Measurements from ENCODE around the gene CFAP77. TPM values are rescaled to one million over a fixed set of nuclear protein-coding genes. Genes with fewer than 3 reads are reported as not detected.

The CFAP77 gene
- total and polyA plus RNA-seq, 2 of the 4 experiments (the other 2 are of a cell fraction) = not detected

- CTCF ChIA-PET = no interaction called here
- H2BK15ac ChIP-seq (ENCODE audit: low read depth, low read length) = no peak overlapping the region
- H3K4me2 ChIP-seq (ENCODE audit: low read depth, low read length) = no peak overlapping the region
- no peak overlapping the region for H3K23ac ChIP-seq (ENCODE audit: low read depth, low read length)
- no peaks in the 10 kb centered on the region for H3K9me3 ChIP-seq (ENCODE audit: control insufficient read depth, insufficient read depth, low read length)
- H3K9ac ChIP-seq (ENCODE audit: low read depth, low read length) = no peak overlapping the region
- H3K56ac ChIP-seq (ENCODE audit: extremely low read depth, insufficient read depth, low read length) = no peak overlapping the region
- H4K20me1 ChIP-seq (ENCODE audit: insufficient read depth, low read length) = no peaks in the 10 kb centered on the region
- H2AK5ac ChIP-seq (ENCODE audit: low read depth, low read length) = no peak overlapping the region
- H3K79me1 ChIP-seq (ENCODE audit: low read depth in 1 of 2, low read length in 2 of 2) = no peaks in the 10 kb centered on the region
- no peak overlapping the region for H2AK9ac ChIP-seq (replicated peaks; ENCODE audit: low read depth, low read length, poor library complexity)
- no peaks in the 10 kb centered on the region for H3K4me1 ChIP-seq (ENCODE audit: control insufficient read depth, insufficient read depth, low read length)
- H4K8ac ChIP-seq (ENCODE audit: low read depth in 2 of 2, low read length in 2 of 2) = no peak overlapping the region
- no peak overlapping the region for H2BK120ac ChIP-seq (ENCODE audit: low read depth, low read length)
- no peak overlapping the region for H3K18ac ChIP-seq (ENCODE audit: low read depth, low read length)
- H3K9me1 ChIP-seq (ENCODE audit: insufficient read depth, low read length) = no peaks in the 10 kb centered on the region
- TF ChIP-seq MAFK (IDR thresholded peaks at IDR 0.05; ENCODE audit: low read depth, low read length) (no peak), BHLHE40 (IDR thresholded peaks at IDR 0.05; ENCODE audit: low read depth, low read length) (no peak), MXI1 (IDR thresholded peaks at IDR 0.05; ENCODE audit: borderline replicate concordance, low read depth, low read length) (no peak), RFX5 (IDR thresholded peaks at IDR 0.05; ENCODE audit: low read depth, low read length) (no peak), POLR2A (IDR thresholded peaks at IDR 0.05; ENCODE audit: low read depth, low read length) (no peak), CTCF (conservative IDR thresholded peaks at IDR 0.05; ENCODE audit: low read depth, low read length) (no peak), ELK1 (IDR thresholded peaks at IDR 0.05; ENCODE audit: borderline replicate concordance, low read depth, low read length) (no peak)
- no peak overlapping the region for H2AFZ ChIP-seq (replicated peaks; ENCODE audit: low read length, poor library complexity)
- H2BK5ac ChIP-seq (ENCODE audit: low read depth, low read length, poor library complexity, severe bottlenecking) = no peak overlapping the region
- no CpG with 5 or more reads among the region's 8 CpGs for WGBS, 2 experiments (ENCODE audit: extremely low coverage in 2 of 2, insufficient read length in 1 of 2)
- no TSS peak for BruUV-seq (replicated peaks)
- ATAC-seq (ENCODE audit: low read depth) (no peak), DNase-seq (no peak)
- no peak overlapping the region for H3K14ac ChIP-seq (replicated peaks; ENCODE audit: low read depth, low read length)
- no peak overlapping the region for H3K27ac ChIP-seq (ENCODE audit: insufficient read depth, low read length)
- H4K91ac ChIP-seq (ENCODE audit: insufficient read depth, low read depth, low read length) = no peak overlapping the region
- no peak overlapping the region for H3K4ac ChIP-seq (ENCODE audit: low read depth, low read length)
- H3K27me3 ChIP-seq (ENCODE audit: control insufficient read depth, insufficient read depth, low read length) = peaks cover 27% of the 10 kb centered on the region
- no peaks in the 10 kb centered on the region for H3K36me3 ChIP-seq (ENCODE audit: control insufficient read depth, insufficient read depth, low read length)
- no peak overlapping the region for H4K5ac ChIP-seq (ENCODE audit: low read depth, low read length)
- H3K4me3 ChIP-seq (ENCODE audit: insufficient read depth, low read depth, low read length) = no peak overlapping the region
- in situ Hi-C loops (cut with MboI; ENCODE audit: low sequenced_read_pairs) = no loop called here
- dilution Hi-C loops (cut with HindIII; ENCODE audit: low sequenced_read_pairs, unreplicated experiment) = no loop called here
- no peak overlapping the region for H2BK20ac ChIP-seq (ENCODE audit: low read depth, low read length)
- POLR2A ChIA-PET (ENCODE audit: unreplicated experiment) = no interaction called here
- intact Hi-C loops (cut with micrococcal nuclease) = no loop called here
Observed at GRCh38 chr9:132456241-132456640, 46.2 kb downstream of the CFAP77 start.
